GM23338 (cell line): ENCODE results near the gene MBD5. TPM values are rescaled to one million over a fixed set of nuclear protein-coding genes. Genes with fewer than 3 reads are reported as not detected.

Experiments
- ATAC-seq: fragments of 200-7000 bp; cut with Tn5 transposase; 3 replicates; pipeline ENCODE4 v1.9.1; 2020
- DNase-seq: peaks from one replicate; pipeline ENCODE4 v3.0.0-alpha.2; 2015; ENCODE audit warnings: low spot score
- H2AFZ ChIP-seq: fragments of 200-600 bp; sonication (generic); 2 replicates; pipeline ENCODE4 v1.8.0; 2016; ENCODE audit warnings: antibody characterized with exemption, mild to moderate bottlenecking, moderate library complexity
- H3F3A ChIP-seq: fragments of 200-600 bp; sonication (generic); replicated peaks from 2 replicates; pipeline ENCODE4 v1.8.0; 2017; ENCODE audit warnings: antibody characterized with exemption, mixed run types, low read depth
- H3K27ac ChIP-seq: fragments of 200-600 bp; sonication (generic); 2 replicates; pipeline ENCODE4 v1.6.1; 2016; ENCODE audit warnings: low read depth
- H3K27me3 ChIP-seq: fragments of 200-600 bp; sonication (generic); 2 replicates; pipeline ENCODE4 v1.8.0; 2016; ENCODE audit warnings: mild to moderate bottlenecking, mixed run types, moderate library complexity; ENCODE audit not compliant: insufficient read depth
- H3K36me3 ChIP-seq: fragments of 200-600 bp; sonication (generic); 2 replicates; pipeline ENCODE4 v1.8.0; 2016; ENCODE audit warnings: mild to moderate bottlenecking; ENCODE audit not compliant: insufficient read depth
- H3K4me1 ChIP-seq: fragments of 200-600 bp; sonication (generic); 2 replicates; pipeline ENCODE4 v1.8.0; 2016; ENCODE audit warnings: mild to moderate bottlenecking, moderate library complexity; ENCODE audit not compliant: insufficient read depth
- H3K4me2 ChIP-seq: fragments of 200-600 bp; sonication (generic); 2 replicates; pipeline ENCODE4 v1.7.1; 2017; ENCODE audit warnings: mixed run types
- H3K4me3 ChIP-seq: fragments of 200-600 bp; sonication (generic); 2 replicates; pipeline ENCODE4 v1.6.1; 2016; ENCODE audit warnings: mixed run types
- H3K79me2 ChIP-seq: fragments of 200-600 bp; sonication (generic); replicated peaks from 2 replicates; pipeline ENCODE4 v1.8.0; 2017; ENCODE audit warnings: mild to moderate bottlenecking; ENCODE audit not compliant: insufficient read depth
- H3K9me2 ChIP-seq: fragments of 200-600 bp; sonication (generic); 2 replicates; pipeline ENCODE4 v1.8.0; 2017; ENCODE audit not compliant: insufficient read depth
- H4K20me1 ChIP-seq: fragments of 200-600 bp; sonication (generic); replicated peaks from 2 replicates; pipeline ENCODE4 v1.8.0; 2017; ENCODE audit warnings: mild to moderate bottlenecking; ENCODE audit not compliant: insufficient read depth
- H3K27ac Mint-ChIP-seq: 2 replicates; pipeline ENCODE4 v1.8.0; 2020; ENCODE audit warnings: inconsistent platforms, mild to moderate bottlenecking, moderate library complexity, mixed read lengths
- H3K27me3 Mint-ChIP-seq: 3 replicates; pipeline ENCODE4 v1.8.0; 2022; ENCODE audit warnings: low read depth, mild to moderate bottlenecking, moderate library complexity, mixed read lengths, inconsistent platforms; ENCODE audit not compliant: insufficient read depth, poor library complexity
- H3K36me3 Mint-ChIP-seq: 3 replicates; pipeline ENCODE4 v1.8.0; 2021; ENCODE audit warnings: low read depth, mild to moderate bottlenecking, inconsistent platforms, moderate library complexity, mixed read lengths
- H3K4me1 Mint-ChIP-seq: 3 replicates; pipeline ENCODE4 v1.8.0; 2020; ENCODE audit warnings: mild to moderate bottlenecking, inconsistent platforms, mixed read lengths
- H3K4me3 Mint-ChIP-seq: 3 replicates; pipeline ENCODE4 v1.8.0; 2021; ENCODE audit warnings: moderate library complexity, mild to moderate bottlenecking, inconsistent platforms, mixed read lengths
- H3K9me3 Mint-ChIP-seq: 3 replicates; pipeline ENCODE4 v1.8.0; 2020; ENCODE audit warnings: moderate library complexity, mild to moderate bottlenecking, inconsistent platforms, mixed read lengths
- CREB1 ChIP-seq: fragments of 250-450 bp; sonication (Bioruptor Pico); IDR thresholded peaks from 2 replicates; pipeline ENCODE4 v1.5.0; 2020; ENCODE audit warnings: low read depth, mild to moderate bottlenecking, moderate library complexity
- CTCF ChIP-seq, 2 experiments: fragments of 200-600 bp in 1 of 2; sonication (generic) in 1 of 2; conservative IDR thresholded peaks; 2 replicates each; pipeline versions ENCODE4 v1.5.1 to v1.6.1; 2016 to 2017; ENCODE audit warnings: antibody characterized with exemption in 2 of 2, low read depth in 2 of 2, mild to moderate bottlenecking in 2 of 2, moderate library complexity in 1 of 2
- ETS1 ChIP-seq: IDR thresholded peaks from 2 replicates; pipeline ENCODE4 v1.6.1; 2016; ENCODE audit warnings: antibody characterized with exemption
- EZH2 ChIP-seq: fragments of 200-600 bp; sonication (generic); IDR thresholded peaks from one replicate; pipeline ENCODE4 v1.8.0; 2017; ENCODE audit warnings: antibody characterized with exemption, mild to moderate bottlenecking, low read depth; ENCODE audit not compliant: unreplicated experiment
- EZH2phosphoT487 ChIP-seq: fragments of 200-600 bp; sonication (generic); IDR thresholded peaks from one replicate; pipeline ENCODE4 v1.8.1; 2018; ENCODE audit warnings: antibody characterized with exemption; ENCODE audit not compliant: unreplicated experiment
- JUNB ChIP-seq: IDR thresholded peaks from one replicate; pipeline ENCODE4 v1.6.1; 2016; ENCODE audit warnings: antibody characterized with exemption; ENCODE audit not compliant: unreplicated experiment
- POLR2AphosphoS5 ChIP-seq: IDR thresholded peaks from 2 replicates; pipeline ENCODE4 v1.6.1; 2016; ENCODE audit warnings: antibody characterized with exemption, low read depth
- STAT1 ChIP-seq: IDR thresholded peaks from one replicate; pipeline ENCODE4 v1.6.1; 2016; ENCODE audit warnings: antibody characterized with exemption; ENCODE audit not compliant: unreplicated experiment
- ZNF114 ChIP-seq: fragments of 250-450 bp; sonication (Bioruptor Pico); IDR thresholded peaks from 2 replicates; pipeline ENCODE4 v1.5.0; 2020; ENCODE audit warnings: mild to moderate bottlenecking, moderate library complexity
- ZNF331 ChIP-seq: fragments of 250-450 bp; sonication (Bioruptor Pico); IDR thresholded peaks from 2 replicates; pipeline ENCODE4 v1.5.0; 2020; ENCODE audit warnings: low read depth, mild to moderate bottlenecking, moderate library complexity
- ZNF462 ChIP-seq: fragments of 250-450 bp; sonication (Bioruptor Pico); IDR thresholded peaks from 2 replicates; pipeline ENCODE4 v1.5.0; 2020; ENCODE audit warnings: mild to moderate bottlenecking, moderate library complexity
- polyA plus RNA-seq: library from polyadenylated mRNA; unstranded; fragments of >200 nt; fragmentation: Nextera tagmentation; extraction: Ambion mirVana; gene quantifications from 2 replicates; pipeline ENCODE4 v1.2.1, GENCODE V29; 2016
- total RNA-seq: library from RNA; depleted of rRNA; stranded (reverse); fragments of >200 nt; shearing (Covaris generic); gene quantifications from 2 replicates; pipeline ENCODE4 v1.2.3, GENCODE V29; 2014

MBD5 gene
- total and polyA plus RNA-seq, 2 experiments from 2014 or later, result 16.2 to 23.1 TPM

GRCh38 chr2:148106331-148106730 lies 85.4 kb downstream of the MBD5 start:
- Histone ChIP-seq H3K9me2 (no peaks in the 10 kb centered on the region), H2AFZ (no peak overlapping the region), H3K4me2 (no peak overlapping the region), H3K27ac (no peak overlapping the region), H3K79me2 (no peaks in the 10 kb centered on the region), H3K4me3 (no peak overlapping the region), H3K4me1 (peaks cover 12% of the 10 kb centered on the region; the same call in 1 of the 2 replicates), H4K20me1 (no peaks in the 10 kb centered on the region), H3K36me3 (no peaks in the 10 kb centered on the region), H3F3A (no peaks in the 10 kb centered on the region), H3K27me3 (no peaks in the 10 kb centered on the region)
- Mint-ChIP-seq H3K4me3 (no peak overlapping the region), H3K27me3 (peaks cover 2% of the 10 kb centered on the region), H3K27ac (0 out of 2 replicates have a peak overlapping the region, but pooled peaks have one; percentile 31), H3K9me3 (no peaks in the 10 kb centered on the region), H3K4me1 (peaks cover 11% of the 10 kb centered on the region; the same call in 2 of the 3 replicates), H3K36me3 (no peaks in the 10 kb centered on the region)
- no peak for ATAC-seq
- DNase-seq, result no peak
- TF ChIP-seq CTCF (conservative IDR thresholded peaks at IDR 0.05; ENCODE audit: low read depth in 2 of 2), result no peak
- TF ChIP-seq CREB1 (CRISPR knock-in tag), result no peak
- no peak for TF ChIP-seq ETS1
- no peak for TF ChIP-seq ZNF114 (CRISPR knock-in tag)
- no peak for TF ChIP-seq STAT1
- no peak for TF ChIP-seq JUNB
- no peak for TF ChIP-seq EZH2phosphoT487
- no peak for TF ChIP-seq EZH2
- TF ChIP-seq ZNF462, result no peak
- no peak for TF ChIP-seq POLR2AphosphoS5
- TF ChIP-seq ZNF331 (CRISPR knock-in tag), result no peak
